Neural crest cell (in vitro differentiated cells): Measurements from ENCODE around the gene SPON2. TPM values are rescaled to one million over a fixed set of nuclear protein-coding genes. Genes with fewer than 3 reads are reported as not detected.
"Not testable (repeated sequence)": the region's sequence is repeated elsewhere in the genome, so short reads cannot be mapped to it uniquely, and the experiment has no call there.

Experiments
- DNase-seq: peaks from one replicate; pipeline ENCODE4 v3.0.0; 2021; ENCODE audit warnings: low read depth, mixed read lengths, low spot score
- H3K27ac Mint-ChIP-seq: one replicate; pipeline ENCODE4 v1.8.0; 2021; ENCODE audit warnings: mild to moderate bottlenecking, mixed read lengths; ENCODE audit not compliant: unreplicated experiment
- H3K27me3 Mint-ChIP-seq: 2 replicates; pipeline ENCODE4 v1.8.0; 2021; ENCODE audit warnings: low read depth, mild to moderate bottlenecking, mixed read lengths
- H3K36me3 Mint-ChIP-seq: 2 replicates; pipeline ENCODE4 v1.8.0; 2021; ENCODE audit warnings: low read depth, mild to moderate bottlenecking, mixed read lengths
- H3K4me1 Mint-ChIP-seq: 2 replicates; pipeline ENCODE4 v1.8.0; 2021; ENCODE audit warnings: mixed read lengths
- H3K4me3 Mint-ChIP-seq: one replicate; pipeline ENCODE4 v1.8.0; 2021; ENCODE audit warnings: mild to moderate bottlenecking, mixed read lengths
- H3K9me3 Mint-ChIP-seq: 2 replicates; pipeline ENCODE4 v1.8.0; 2021; ENCODE audit warnings: mixed read lengths
- total RNA-seq: library from RNA; stranded (reverse); gene quantifications from 2 replicates; pipeline ENCODE4 v1.2.1, GENCODE V29; 2021
- TF ChIP-seq, protein P1 (sequence below): fragments of 200-600 bp; sonication (generic); conservative IDR thresholded peaks from 2 replicates; pipeline ENCODE4 v1.5.0; 2021; ENCODE audit warnings: antibody characterized with exemption, mild to moderate bottlenecking

Gene SPON2
- total RNA-seq, 1 donor from 2014 or later, result 4.1 TPM

DNA sequence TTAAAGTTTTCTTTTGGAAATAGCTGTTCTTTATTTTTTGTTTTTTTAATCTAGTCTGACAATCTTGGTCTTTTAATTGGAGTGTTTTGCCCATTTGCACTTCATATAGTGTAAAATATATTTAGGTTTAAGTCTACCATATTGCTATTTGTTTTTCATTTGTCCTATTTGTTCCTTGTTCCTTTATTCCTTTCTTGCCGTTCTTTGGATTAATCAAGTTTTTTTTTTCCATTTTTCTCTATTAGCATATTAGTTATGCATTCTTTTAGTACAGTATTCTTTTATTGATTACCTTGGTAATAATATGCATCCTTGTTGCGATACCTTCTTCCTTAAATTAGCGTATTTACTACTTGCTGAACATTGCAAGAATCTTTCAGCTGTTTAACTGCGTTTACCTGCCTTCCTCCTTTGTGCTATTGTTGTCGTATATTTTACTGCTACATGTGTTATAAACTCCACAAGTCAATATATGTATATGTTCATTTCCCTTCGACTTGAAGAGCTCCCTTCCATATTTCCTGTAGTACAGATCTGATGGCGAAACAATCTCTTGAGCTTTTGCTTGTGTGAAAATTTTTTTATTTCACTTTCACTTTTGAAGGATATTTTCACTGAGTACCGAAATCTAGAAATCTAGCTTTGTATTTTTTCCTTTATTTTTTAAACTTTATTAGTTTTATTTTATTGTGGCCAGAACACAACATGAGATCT lies 35.2 kb downstream of the SPON2 start:
- H3K4me3 Mint-ChIP-seq, result no peak overlapping the region
- no peaks in the 10 kb centered on the region for H3K4me1 Mint-ChIP-seq
- H3K36me3 Mint-ChIP-seq, result no peaks in the 10 kb centered on the region
- TF ChIP-seq, protein P1, sequence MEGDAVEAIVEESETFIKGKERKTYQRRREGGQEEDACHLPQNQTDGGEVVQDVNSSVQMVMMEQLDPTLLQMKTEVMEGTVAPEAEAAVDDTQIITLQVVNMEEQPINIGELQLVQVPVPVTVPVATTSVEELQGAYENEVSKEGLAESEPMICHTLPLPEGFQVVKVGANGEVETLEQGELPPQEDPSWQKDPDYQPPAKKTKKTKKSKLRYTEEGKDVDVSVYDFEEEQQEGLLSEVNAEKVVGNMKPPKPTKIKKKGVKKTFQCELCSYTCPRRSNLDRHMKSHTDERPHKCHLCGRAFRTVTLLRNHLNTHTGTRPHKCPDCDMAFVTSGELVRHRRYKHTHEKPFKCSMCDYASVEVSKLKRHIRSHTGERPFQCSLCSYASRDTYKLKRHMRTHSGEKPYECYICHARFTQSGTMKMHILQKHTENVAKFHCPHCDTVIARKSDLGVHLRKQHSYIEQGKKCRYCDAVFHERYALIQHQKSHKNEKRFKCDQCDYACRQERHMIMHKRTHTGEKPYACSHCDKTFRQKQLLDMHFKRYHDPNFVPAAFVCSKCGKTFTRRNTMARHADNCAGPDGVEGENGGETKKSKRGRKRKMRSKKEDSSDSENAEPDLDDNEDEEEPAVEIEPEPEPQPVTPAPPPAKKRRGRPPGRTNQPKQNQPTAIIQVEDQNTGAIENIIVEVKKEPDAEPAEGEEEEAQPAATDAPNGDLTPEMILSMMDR, result no peak
- no peak overlapping the region for H3K27ac Mint-ChIP-seq
- peaks cover 69% of the 10 kb centered on the region for H3K27me3 Mint-ChIP-seq
- no peaks in the 10 kb centered on the region for H3K9me3 Mint-ChIP-seq
- no peak for DNase-seq

DNA sequence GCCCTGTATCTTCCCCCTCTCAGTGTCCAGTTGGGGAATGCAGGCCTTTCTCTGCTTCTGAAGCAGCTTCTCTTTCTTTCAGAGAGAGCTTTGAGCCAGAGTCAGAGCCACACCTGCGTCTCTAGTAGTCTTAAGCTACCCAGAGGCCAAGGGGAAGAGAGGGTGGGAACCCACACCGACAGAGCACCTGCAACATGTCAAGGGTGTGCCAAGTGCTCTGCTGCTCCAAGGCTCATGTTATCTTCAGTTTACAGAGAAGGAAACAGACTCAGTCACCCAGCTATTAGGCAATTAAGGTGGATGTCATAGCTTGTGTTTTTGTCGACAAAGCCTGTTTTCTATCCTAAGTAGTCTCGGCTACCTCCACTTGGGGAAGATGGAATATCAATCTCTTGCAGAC lies 36.3 kb downstream of the SPON2 start:
- TF ChIP-seq, protein P1, result no peak
- no peak for DNase-seq
- Mint-ChIP-seq H3K4me3 (no peak overlapping the region), H3K27me3 (peaks cover 60% of the 10 kb centered on the region), H3K27ac (no peak overlapping the region), H3K9me3 (no peaks in the 10 kb centered on the region), H3K4me1 (no peaks in the 10 kb centered on the region), H3K36me3 (no peaks in the 10 kb centered on the region)

DNA sequence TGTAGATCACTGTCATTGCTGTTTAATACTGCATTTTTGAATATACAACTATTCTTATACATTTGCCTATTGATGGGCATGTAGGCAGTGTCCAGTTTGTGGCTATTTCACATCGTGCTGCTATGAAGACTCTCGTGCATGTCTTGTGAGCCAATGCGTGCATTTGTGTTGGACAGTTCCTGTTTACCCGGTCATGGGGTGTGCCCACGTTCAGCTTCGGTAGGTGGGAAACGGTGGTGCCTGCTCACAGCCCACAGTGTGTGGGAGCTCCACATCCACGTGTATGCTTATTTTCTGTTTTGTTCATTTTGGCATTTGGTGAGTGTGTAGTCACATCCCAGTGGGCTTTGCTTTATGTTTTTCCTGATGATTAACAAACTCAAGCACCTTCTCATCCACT lies 39.4 kb downstream of the SPON2 start:
- Mint-ChIP-seq H3K4me3 (no peak overlapping the region), H3K4me1 (no peaks in the 10 kb centered on the region), H3K27me3 (peaks cover 51% of the 10 kb centered on the region), H3K9me3 (no peaks in the 10 kb centered on the region), H3K27ac (no peak overlapping the region), H3K36me3 (no peaks in the 10 kb centered on the region)
- TF ChIP-seq, protein P1, result no peak
- DNase-seq, result no peak

DNA sequence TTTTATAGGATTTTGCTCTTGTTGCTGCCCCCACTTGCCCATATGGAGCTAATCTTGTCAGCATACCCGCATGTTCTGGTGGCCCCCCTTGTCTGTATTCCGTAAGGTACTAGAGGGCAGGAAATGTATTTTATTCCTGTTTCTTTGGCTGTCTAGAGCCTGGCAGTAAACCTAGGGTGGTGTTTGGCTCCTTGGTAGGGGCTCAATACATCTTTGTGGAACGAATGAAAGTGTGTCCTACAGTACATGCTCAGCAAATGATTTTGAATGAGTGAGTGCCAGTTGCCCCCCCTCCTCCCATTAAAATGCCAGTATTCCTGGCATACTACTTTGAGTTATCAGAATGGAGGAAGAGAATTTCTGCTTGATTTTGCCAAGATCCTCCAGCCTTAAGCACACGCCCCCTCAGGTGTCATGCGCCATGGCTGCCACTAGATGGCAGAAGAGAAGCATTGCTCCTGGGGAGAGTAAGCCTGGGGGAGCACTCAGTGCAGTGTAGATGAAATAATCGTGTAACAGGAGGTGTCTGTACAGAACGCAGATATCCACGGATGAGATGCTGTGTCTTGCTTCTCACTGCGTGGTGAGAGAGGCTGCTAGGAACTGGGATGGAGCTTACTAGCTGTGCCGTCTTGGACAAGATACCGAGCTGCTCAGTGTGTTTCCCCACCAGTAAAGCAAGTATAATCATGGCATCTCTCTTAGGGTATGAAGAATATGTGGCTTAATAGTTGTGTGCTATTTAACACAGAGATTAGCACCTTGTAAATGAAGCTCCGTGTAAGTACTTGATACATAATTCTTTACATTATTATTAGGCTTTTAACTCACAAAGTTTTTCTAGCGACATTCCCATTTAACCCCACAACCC lies 41.8 kb downstream of the SPON2 start:
- no peaks in the 10 kb centered on the region for H3K4me1 Mint-ChIP-seq
- no peak overlapping the region for H3K27ac Mint-ChIP-seq
- H3K36me3 Mint-ChIP-seq, result no peaks in the 10 kb centered on the region
- no peak overlapping the region for H3K4me3 Mint-ChIP-seq
- H3K9me3 Mint-ChIP-seq, result no peaks in the 10 kb centered on the region
- H3K27me3 Mint-ChIP-seq, result peaks cover 63% of the 10 kb centered on the region
- peak; percentile 69 for DNase-seq
- TF ChIP-seq, protein P1, result peak; percentile 99

DNA sequence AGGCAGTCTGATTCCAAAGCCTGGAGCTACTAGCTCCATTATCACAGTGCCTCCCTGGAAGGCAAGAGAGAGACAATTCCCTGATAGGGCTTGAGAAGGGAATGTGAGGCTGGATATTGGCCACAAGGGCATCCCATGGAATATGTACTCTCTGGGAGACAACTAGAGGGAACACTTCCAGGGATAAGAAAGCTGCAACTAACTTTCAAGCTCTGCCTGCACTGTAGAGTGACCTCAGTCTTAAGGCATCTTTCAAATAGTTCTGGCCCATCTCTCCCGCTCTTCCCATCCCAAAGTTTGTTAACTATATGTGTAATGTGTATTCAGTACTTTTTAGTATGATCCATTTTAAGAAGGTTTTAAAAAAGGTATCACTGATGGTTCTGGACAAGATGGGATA lies 45.9 kb downstream of the SPON2 start:
- no peak overlapping the region for H3K4me3 Mint-ChIP-seq
- TF ChIP-seq, protein P1, result no peak
- peaks cover 65% of the 10 kb centered on the region for H3K27me3 Mint-ChIP-seq
- H3K4me1 Mint-ChIP-seq, result no peaks in the 10 kb centered on the region
- H3K27ac Mint-ChIP-seq, result no peak overlapping the region
- DNase-seq, result no peak
- H3K36me3 Mint-ChIP-seq, result no peaks in the 10 kb centered on the region
- peaks cover 3% of the 10 kb centered on the region for H3K9me3 Mint-ChIP-seq

DNA sequence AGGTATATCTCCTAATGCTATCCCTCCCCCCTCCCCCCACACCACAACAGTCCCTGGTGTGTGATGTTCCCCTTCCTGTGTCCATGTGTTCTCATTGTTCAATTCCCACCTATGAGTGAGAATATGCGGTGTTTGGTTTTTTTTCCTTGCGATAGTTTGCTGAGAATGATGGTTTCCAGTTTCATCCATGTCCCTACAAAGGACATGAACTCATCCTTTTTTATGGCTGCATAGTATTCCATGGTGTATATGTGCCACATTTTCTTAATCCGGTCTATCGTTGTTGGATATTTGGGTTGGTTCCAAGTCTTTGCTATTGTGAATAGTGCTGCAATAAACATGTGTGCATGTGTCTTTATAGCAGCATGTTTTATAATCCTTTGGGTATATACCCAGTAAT lies 46.9 kb downstream of the SPON2 start:
- peaks cover 72% of the 10 kb centered on the region for H3K27me3 Mint-ChIP-seq
- H3K4me1 Mint-ChIP-seq, DNase-seq, H3K27ac Mint-ChIP-seq, H3K4me3 Mint-ChIP-seq, H3K36me3 Mint-ChIP-seq, H3K9me3 Mint-ChIP-seq: not testable (repeated sequence)
